ENCODE measurements around the gene HMX1. TPM values are rescaled to one million over a fixed set of nuclear protein-coding genes. Genes with fewer than 3 reads are reported as not detected.
A peak's percentile ranks its signal among the peaks of the same experiment; 100 is the strongest.

Gene HMX1
- total and polyA plus RNA-seq, 12 donors: 0.15 TPM; not detected in 11

GRCh38 chr4:8851321-8852117 is 20.1 kb downstream of the HMX1 start:
- WGBS, 2 donors: 79 to 86% methylated on average over 20 of the region's 20 CpGs
- H3K27me3 ChIP-seq: peaks cover 15 to 100% (median 90%) of the 10 kb centered on the region in 7 donors
- DNase-seq (no peak), ATAC-seq (no peak)
- TF ChIP-seq CTCF (IDR thresholded peaks at IDR 0.05): no peak
- H3K9me3 ChIP-seq: peaks cover 0 to 10% (median 0%) of the 10 kb centered on the region in 11 donors
- H3K4me3 ChIP-seq: no peak overlapping the region
- H3K36me3 ChIP-seq: no peaks in the 10 kb centered on the region
- intact Hi-C loops (cut with DNase I): no loop called here
- H3K4me1 ChIP-seq: peaks cover 0 to under 1% (median 0%) of the 10 kb centered on the region in 9 donors
- no peak overlapping the region for H3K27ac ChIP-seq

GRCh38 chr4:8850830-8851188 is 20.8 kb downstream of the HMX1 start:
- no peak overlapping the region for H3K4me3 ChIP-seq
- peaks cover 0 to 10% (median 0%) of the 10 kb centered on the region in 11 donors for H3K9me3 ChIP-seq
- intact Hi-C loops (cut with DNase I): no loop called here
- DNase-seq (no peak), ATAC-seq (no peak)
- no peaks in the 10 kb centered on the region for H3K36me3 ChIP-seq
- H3K27ac ChIP-seq: no peak overlapping the region
- 69 to 73% methylated on average over 8 of the region's 8 CpGs for WGBS, 2 donors
- no peaks in the 10 kb centered on the region for H3K4me1 ChIP-seq
- H3K27me3 ChIP-seq: peaks cover 11 to 100% (median 89%) of the 10 kb centered on the region in 7 donors
- no peak for TF ChIP-seq CTCF (IDR thresholded peaks at IDR 0.05)

- no peaks in the 10 kb centered on the region for H3K36me3 ChIP-seq
- H3K27me3 ChIP-seq: peaks cover 11 to 97% (median 86%) of the 10 kb centered on the region in 7 donors
- no peak for TF ChIP-seq CTCF (IDR thresholded peaks at IDR 0.05)
- no peaks in the 10 kb centered on the region for H3K4me1 ChIP-seq
- intact Hi-C loops (cut with DNase I): no loop called here
- 74 to 80% methylated on average over 23 of the region's 23 CpGs for WGBS, 2 donors
- peaks cover 0 to 10% (median 0%) of the 10 kb centered on the region in 11 donors for H3K9me3 ChIP-seq
- DNase-seq: no peak
- H3K4me3 ChIP-seq: no peak overlapping the region
- peak in 1 of 8 donors; percentile 42 for ATAC-seq
- H3K27ac ChIP-seq: no peak overlapping the region
Observed at GRCh38 chr4:8850074-8850829, 21.4 kb downstream of the HMX1 start.

- peaks cover 7 to 95% (median 87%) of the 10 kb centered on the region in 7 donors for H3K27me3 ChIP-seq
- intact Hi-C loops (cut with DNase I): no loop called here
- H3K4me1 ChIP-seq: no peaks in the 10 kb centered on the region
- 61 to 65% methylated on average over 18 of the region's 18 CpGs for WGBS, 2 donors
- ATAC-seq (no peak), DNase-seq (no peak)
- H3K27ac ChIP-seq: no peak overlapping the region
- H3K9me3 ChIP-seq: peaks cover 0 to 10% (median 0%) of the 10 kb centered on the region in 11 donors
- no peak for TF ChIP-seq CTCF (IDR thresholded peaks at IDR 0.05)
- no peak overlapping the region for H3K4me3 ChIP-seq
- no peaks in the 10 kb centered on the region for H3K36me3 ChIP-seq
Observed at GRCh38 chr4:8849266-8850073, 22.2 kb downstream of the HMX1 start.

Data from heart right ventricle (tissue), 16 donors.